ENCODE measurements around the gene COBL. TPM values are rescaled to one million over a fixed set of nuclear protein-coding genes. Genes with fewer than 3 reads are reported as not detected.
A peak's percentile ranks its signal among the peaks of the same experiment; 100 is the strongest.

Gene COBL
- total RNA-seq, 2 donors from 2014 or later, result 27.5 to 28.3 TPM

- H3K27ac Mint-ChIP-seq, result no peak overlapping the region
- WGBS, 2 experiments (ENCODE audit: insufficient coverage in 1 of 2, insufficient read length in 1 of 2), result 94 to 100% methylated on average over 3 to 8 of the region's 8 CpGs
- Histone ChIP-seq H3K4me3 (ENCODE audit: low read length) (no peak overlapping the region), H3K9me3 (ENCODE audit: control insufficient read depth, low read length) (no peaks in the 10 kb centered on the region), H3K27ac (ENCODE audit: low read depth, low read length) (no peak overlapping the region), H3K9ac (ENCODE audit: extremely low read depth, low read length, poor library complexity, severe bottlenecking) (no peak overlapping the region), H3K36me3 (ENCODE audit: control insufficient read depth, insufficient read depth, low read length) (no peaks in the 10 kb centered on the region), H3K4me1 (ENCODE audit: control insufficient read depth, insufficient read depth, low read length) (no peaks in the 10 kb centered on the region), H3K27me3 (ENCODE audit: control insufficient read depth, insufficient read depth, low read length, poor library complexity, severe bottlenecking) (no peaks in the 10 kb centered on the region)
- H3K4me3 Mint-ChIP-seq, result no peak overlapping the region
- H3K9me3 Mint-ChIP-seq, result no peaks in the 10 kb centered on the region
- TF ChIP-seq CTCF (conservative IDR thresholded peaks at IDR 0.05), result no peak
- peak; percentile 42 for DNase-seq
- H3K4me1 Mint-ChIP-seq, result peaks cover 18% of the 10 kb centered on the region
- H3K36me3 Mint-ChIP-seq (ENCODE audit: low read depth), result no peaks in the 10 kb centered on the region
- no peaks in the 10 kb centered on the region for H3K27me3 Mint-ChIP-seq (ENCODE audit: insufficient read depth)
Measured at GRCh38 chr7:51236470-51237132, 80.0 kb downstream of the COBL start.

GRCh38 chr7:51235593-51236313, 80.9 kb downstream of the COBL start:
- H3K4me3 Mint-ChIP-seq, result no peak overlapping the region

More at GRCh38 chr7:51235593-51236313, 80.9 kb downstream of the COBL start:
- Histone ChIP-seq H3K4me3 (ENCODE audit: low read length) (no peak overlapping the region), H3K27me3 (ENCODE audit: control insufficient read depth, insufficient read depth, low read length, poor library complexity, severe bottlenecking) (no peaks in the 10 kb centered on the region), H3K9ac (ENCODE audit: extremely low read depth, low read length, poor library complexity, severe bottlenecking) (no peak overlapping the region), H3K9me3 (ENCODE audit: control insufficient read depth, low read length) (no peaks in the 10 kb centered on the region), H3K27ac (ENCODE audit: low read depth, low read length) (no peak overlapping the region), H3K36me3 (ENCODE audit: control insufficient read depth, insufficient read depth, low read length) (no peaks in the 10 kb centered on the region), H3K4me1 (ENCODE audit: control insufficient read depth, insufficient read depth, low read length) (no peaks in the 10 kb centered on the region)
- Mint-ChIP-seq H3K27me3 (ENCODE audit: insufficient read depth) (no peaks in the 10 kb centered on the region), H3K27ac (no peak overlapping the region), H3K36me3 (ENCODE audit: low read depth) (no peaks in the 10 kb centered on the region), H3K4me1 (peaks cover 18% of the 10 kb centered on the region), H3K9me3 (no peaks in the 10 kb centered on the region)
- DNase-seq, result peak; percentile 39
- TF ChIP-seq CTCF (conservative IDR thresholded peaks at IDR 0.05), result no peak
- WGBS, 2 experiments (ENCODE audit: insufficient coverage in 1 of 2, insufficient read length in 1 of 2), result 93% methylated on average over 3 to 10 of the region's 10 CpGs
